GM21786 (cell line): ENCODE measurements around the gene PUSL1.

ENCODE experiments used
- ATAC-seq: cut with Tn5 transposase; IDR thresholded peaks from one replicate; pipeline ENCODE4 v1.9.1; 2021; ENCODE audit not compliant: unreplicated experiment

The PUSL1 gene

GRCh38 chr1:1321477-1321876 lies 13.1 kb downstream of the PUSL1 start:
- no peak for ATAC-seq

- no peak for ATAC-seq
Observed at GRCh38 chr1:1322418-1322817, 14.0 kb downstream of the PUSL1 start.

DNA sequence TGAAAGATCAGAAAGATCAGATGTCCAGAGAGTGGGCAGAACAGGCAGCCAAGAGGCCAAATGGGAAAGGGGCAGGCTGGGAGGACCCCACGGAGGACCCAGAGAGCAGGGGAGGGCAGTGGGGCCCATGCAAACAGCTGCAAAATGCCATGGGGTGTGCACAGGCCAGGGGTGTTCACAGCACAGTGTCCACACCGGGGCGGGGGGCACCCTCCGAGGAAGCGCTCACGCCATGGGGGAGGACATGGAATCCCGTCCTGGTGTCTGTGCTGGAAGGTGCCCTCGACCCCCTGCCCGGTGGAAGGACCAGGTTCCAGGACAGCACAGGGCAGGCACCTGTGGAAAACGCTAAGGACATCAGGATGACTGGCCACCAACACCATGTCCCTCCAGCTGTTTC lies 14.6 kb downstream of the PUSL1 start:
- ATAC-seq = no peak

GRCh38 chr1:1324084-1324523 lies 15.7 kb downstream of the PUSL1 start:
- ATAC-seq = peak; percentile 18

DNA sequence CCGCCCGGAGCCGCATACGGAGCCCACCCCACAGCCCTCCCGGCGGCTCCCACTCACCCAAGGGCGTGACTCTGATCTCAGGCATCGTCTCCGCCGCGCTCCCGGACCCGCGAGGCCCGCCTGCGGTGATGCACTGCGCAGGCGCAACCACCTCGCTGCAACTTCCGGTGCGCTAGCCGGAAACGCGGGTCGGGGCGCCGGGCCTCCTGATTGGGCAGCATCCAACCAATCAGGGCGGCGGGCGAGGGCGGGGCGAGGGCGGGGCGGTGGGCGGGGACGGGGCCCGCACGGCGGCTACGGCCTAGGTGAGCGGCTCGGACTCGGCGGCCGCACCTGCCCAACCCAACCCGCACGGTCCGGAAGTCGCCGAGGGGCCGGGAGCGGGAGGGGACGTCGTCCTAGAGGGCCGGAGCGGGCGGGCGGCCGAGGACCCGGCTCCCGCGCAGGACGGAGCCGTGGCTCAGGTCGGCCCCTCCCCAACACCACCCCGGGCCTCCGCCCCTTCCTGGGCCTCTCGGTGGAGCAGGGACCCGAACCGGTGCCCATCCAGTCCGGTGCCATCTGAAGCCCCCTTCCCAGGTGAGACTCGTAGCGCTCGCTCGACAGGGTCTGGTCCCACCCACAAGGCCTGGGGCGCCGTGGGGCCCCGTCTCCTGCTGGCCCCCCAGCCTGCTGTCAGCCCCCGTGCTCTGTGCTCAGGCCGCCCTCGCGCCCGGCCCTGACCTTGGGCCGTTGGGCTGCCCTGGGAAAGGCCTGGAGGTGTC lies 16.3 kb downstream of the PUSL1 start, which contains the start of the genes CPTP and INTS11:
Gene CPTP, plus strand, starts transcription at position 279 of the 764 bp plus-strand sequence. CDS start 2,109 bp downstream, outside the sequence.
Gene INTS11, minus strand, starts transcription at position 137 of the 764 bp plus-strand sequence. Its CDS starts 52 bp downstream, at position 85.
- peak; percentile 73 for ATAC-seq

GRCh38 chr1:1325288-1326074 lies 17.1 kb downstream of the PUSL1 start:
- ATAC-seq = no peak

DNA sequence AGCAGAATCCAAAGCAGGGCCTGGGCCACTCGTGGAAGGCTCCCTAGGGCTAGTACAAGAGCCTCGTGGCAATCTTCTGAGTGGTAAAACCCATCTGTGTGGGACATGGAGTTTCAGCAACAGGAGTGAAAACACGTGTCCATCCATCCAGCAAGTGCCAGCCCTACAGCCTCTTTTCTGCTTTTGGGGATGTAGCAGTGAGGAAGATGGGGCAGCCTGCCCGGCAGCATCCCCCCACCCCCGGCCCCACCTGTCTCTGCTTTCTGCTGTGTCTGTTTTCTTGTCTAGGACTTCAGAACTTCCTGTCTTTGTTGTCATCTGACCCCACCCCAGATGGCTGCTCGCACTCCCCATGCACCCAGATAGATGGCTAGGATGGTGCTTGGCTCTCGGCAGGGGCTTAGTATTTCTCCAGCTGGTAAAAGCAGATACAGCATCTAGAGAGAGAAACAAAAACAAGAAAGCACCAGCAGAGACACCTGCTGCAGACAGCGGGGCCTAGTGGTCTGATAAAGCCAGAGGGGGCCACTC lies 17.7 kb downstream of the PUSL1 start:
- ATAC-seq = no peak

- ATAC-seq = no peak
Observed at GRCh38 chr1:1327291-1327690, 18.9 kb downstream of the PUSL1 start.

DNA sequence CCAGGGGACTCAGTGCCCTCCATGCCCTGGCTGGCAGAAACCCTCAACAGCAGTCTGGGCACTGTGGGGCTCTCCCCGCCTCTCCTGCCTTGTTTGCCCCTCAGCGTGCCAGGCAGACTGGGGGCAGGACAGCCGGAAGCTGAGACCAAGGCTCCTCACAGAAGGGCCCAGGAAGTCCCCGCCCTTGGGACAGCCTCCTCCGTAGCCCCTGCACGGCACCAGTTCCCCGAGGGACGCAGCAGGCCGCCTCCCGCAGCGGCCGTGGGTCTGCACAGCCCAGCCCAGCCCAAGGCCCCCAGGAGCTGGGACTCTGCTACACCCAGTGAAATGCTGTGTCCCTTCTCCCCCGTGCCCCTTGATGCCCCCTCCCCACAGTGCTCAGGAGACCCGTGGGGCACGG lies 19.9 kb downstream of the PUSL1 start:
- no peak for ATAC-seq

GRCh38 chr1:1329304-1330210 lies 21.2 kb downstream of the PUSL1 start:
- no peak for ATAC-seq

DNA sequence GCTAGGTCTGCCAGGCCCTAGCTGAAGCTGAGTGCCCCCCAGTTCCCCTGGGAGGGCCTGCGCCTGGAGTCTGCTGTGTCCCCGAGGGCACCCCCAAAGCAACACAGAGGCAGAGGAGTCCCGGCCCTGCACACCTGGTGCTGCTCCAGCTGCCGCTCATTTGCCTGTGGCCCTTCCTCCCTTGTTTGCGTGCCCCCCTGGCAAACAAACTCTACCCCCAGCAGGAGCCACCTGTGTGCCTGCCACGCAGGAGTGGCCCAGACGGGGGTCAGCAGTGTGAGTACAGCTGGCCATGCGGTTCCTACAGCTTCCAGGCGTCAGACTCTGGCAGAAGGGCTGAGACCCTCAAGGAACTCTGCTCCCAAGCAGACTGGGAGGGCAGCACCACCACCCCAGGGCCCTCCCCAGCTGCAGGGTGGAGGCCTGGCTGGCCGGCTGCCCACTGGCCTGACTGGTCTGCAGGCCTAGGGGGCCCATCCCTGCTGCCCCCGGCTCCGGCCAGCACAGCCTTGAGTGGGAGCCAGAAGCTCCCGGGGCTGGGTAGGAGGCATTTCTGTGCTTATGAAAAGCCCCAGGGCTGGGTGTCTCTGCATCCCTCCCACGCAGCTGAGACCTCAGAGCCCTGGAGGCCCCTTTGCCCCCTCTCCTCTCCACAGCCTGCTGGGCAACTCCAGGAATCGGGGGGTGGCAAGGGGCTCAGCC lies 22.1 kb downstream of the PUSL1 start:
- no peak for ATAC-seq

DNA sequence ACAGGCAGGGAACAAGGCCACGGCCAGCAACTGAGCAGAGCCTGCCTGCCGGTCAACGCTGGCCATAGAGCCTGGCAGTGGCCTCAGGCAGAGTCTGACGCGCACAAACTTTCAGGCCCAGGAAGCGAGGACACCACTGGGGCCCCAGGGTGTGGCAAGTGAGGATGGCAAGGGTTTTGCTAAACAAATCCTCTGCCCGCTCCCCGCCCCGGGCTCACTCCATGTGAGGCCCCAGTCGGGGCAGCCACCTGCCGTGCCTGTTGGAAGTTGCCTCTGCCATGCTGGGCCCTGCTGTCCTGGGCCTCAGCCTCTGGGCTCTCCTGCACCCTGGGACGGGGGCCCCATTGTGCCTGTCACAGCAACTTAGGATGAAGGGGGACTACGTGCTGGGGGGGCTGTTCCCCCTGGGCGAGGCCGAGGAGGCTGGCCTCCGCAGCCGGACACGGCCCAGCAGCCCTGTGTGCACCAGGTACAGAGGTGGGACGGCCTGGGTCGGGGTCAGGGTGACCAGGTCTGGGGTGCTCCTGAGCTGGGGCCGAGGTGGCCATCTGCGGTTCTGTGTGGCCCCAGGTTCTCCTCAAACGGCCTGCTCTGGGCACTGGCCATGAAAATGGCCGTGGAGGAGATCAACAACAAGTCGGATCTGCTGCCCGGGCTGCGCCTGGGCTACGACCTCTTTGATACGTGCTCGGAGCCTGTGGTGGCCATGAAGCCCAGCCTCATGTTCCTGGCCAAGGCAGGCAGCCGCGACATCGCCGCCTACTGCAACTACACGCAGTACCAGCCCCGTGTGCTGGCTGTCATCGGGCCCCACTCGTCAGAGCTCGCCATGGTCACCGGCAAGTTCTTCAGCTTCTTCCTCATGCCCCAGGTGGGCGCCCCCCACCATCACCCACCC lies 22.9 kb downstream of the PUSL1 start, which contains the start of gene TAS1R3:
Gene TAS1R3, plus strand, starts transcription at position 213 of the 898 bp plus-strand sequence. Its CDS starts 66 bp downstream, at position 279.
- ATAC-seq = no peak

DNA sequence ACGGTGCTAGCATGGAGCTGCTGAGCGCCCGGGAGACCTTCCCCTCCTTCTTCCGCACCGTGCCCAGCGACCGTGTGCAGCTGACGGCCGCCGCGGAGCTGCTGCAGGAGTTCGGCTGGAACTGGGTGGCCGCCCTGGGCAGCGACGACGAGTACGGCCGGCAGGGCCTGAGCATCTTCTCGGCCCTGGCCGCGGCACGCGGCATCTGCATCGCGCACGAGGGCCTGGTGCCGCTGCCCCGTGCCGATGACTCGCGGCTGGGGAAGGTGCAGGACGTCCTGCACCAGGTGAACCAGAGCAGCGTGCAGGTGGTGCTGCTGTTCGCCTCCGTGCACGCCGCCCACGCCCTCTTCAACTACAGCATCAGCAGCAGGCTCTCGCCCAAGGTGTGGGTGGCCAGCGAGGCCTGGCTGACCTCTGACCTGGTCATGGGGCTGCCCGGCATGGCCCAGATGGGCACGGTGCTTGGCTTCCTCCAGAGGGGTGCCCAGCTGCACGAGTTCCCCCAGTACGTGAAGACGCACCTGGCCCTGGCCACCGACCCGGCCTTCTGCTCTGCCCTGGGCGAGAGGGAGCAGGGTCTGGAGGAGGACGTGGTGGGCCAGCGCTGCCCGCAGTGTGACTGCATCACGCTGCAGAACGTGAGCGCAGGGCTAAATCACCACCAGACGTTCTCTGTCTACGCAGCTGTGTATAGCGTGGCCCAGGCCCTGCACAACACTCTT lies 23.8 kb downstream of the PUSL1 start:
- no peak for ATAC-seq

DNA sequence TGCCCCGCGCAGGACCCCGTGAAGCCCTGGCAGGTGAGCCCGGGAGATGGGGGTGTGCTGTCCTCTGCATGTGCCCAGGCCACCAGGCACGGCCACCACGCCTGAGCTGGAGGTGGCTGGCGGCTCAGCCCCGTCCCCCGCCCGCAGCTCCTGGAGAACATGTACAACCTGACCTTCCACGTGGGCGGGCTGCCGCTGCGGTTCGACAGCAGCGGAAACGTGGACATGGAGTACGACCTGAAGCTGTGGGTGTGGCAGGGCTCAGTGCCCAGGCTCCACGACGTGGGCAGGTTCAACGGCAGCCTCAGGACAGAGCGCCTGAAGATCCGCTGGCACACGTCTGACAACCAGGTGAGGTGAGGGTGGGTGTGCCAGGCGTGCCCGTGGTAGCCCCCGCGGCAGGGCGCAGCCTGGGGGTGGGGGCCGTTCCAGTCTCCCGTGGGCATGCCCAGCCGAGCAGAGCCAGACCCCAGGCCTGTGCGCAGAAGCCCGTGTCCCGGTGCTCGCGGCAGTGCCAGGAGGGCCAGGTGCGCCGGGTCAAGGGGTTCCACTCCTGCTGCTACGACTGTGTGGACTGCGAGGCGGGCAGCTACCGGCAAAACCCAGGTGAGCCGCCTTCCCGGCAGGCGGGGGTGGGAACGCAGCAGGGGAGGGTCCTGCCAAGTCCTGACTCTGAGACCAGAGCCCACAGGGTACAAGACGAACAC lies 24.5 kb downstream of the PUSL1 start:
- no peak for ATAC-seq

DNA sequence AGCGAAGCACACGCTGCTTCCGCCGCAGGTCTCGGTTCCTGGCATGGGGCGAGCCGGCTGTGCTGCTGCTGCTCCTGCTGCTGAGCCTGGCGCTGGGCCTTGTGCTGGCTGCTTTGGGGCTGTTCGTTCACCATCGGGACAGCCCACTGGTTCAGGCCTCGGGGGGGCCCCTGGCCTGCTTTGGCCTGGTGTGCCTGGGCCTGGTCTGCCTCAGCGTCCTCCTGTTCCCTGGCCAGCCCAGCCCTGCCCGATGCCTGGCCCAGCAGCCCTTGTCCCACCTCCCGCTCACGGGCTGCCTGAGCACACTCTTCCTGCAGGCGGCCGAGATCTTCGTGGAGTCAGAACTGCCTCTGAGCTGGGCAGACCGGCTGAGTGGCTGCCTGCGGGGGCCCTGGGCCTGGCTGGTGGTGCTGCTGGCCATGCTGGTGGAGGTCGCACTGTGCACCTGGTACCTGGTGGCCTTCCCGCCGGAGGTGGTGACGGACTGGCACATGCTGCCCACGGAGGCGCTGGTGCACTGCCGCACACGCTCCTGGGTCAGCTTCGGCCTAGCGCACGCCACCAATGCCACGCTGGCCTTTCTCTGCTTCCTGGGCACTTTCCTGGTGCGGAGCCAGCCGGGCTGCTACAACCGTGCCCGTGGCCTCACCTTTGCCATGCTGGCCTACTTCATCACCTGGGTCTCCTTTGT lies 25.3 kb downstream of the PUSL1 start:
- no peak for ATAC-seq

GRCh38 chr1:1334835-1335234 lies 26.4 kb downstream of the PUSL1 start:
- no peak for ATAC-seq

DNA sequence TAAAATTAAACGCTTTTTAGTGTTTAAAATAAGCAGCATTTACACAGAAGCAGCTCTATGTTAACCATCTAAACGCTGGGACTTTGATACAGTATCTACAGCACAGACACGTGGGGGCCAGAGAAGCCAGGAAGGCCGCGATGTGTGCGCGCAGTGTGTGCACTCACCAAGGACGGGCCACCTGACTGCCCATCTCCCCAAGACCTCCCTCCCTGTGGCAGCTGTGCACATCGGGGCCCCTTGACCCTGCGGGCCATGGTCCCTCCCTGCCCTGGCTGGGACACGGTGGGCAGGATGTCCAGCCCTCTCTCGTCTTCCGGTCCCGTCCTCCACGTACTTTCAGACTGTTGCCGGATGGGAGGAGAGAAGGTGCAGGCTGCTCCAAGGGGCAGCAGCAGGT lies 26.9 kb downstream of the PUSL1 start:
- ATAC-seq = no peak
